ENCODE data around the gene PCDH1.

The PCDH1 gene

DNA sequence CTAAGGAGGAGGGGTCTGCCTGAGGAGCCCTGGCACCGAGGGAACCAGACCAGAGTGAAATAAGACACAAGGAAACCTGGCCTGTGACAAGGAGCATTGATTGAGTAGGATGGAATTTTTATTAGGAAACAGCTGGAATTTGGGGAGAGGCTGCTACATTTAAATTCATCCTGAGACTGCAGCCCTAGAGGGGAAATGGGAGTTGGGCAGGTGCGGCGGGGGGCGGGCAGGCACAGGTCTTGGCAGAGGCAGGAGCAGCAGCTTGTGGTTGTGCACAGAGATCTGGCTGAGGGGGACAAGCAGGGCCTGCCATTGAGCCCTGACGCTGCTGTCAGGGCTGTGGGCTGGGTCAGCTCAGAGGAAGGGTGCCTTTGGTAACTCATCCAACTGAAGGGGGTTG, 71.6 kb downstream of the PCDH1 start:
- no peak for DNase-seq (ENCODE audit: low read depth)
- no peak overlapping the region for H3K4me3 ChIP-seq (ENCODE audit: control insufficient read depth, low read depth, low read length)
- TF ChIP-seq, protein P1, sequence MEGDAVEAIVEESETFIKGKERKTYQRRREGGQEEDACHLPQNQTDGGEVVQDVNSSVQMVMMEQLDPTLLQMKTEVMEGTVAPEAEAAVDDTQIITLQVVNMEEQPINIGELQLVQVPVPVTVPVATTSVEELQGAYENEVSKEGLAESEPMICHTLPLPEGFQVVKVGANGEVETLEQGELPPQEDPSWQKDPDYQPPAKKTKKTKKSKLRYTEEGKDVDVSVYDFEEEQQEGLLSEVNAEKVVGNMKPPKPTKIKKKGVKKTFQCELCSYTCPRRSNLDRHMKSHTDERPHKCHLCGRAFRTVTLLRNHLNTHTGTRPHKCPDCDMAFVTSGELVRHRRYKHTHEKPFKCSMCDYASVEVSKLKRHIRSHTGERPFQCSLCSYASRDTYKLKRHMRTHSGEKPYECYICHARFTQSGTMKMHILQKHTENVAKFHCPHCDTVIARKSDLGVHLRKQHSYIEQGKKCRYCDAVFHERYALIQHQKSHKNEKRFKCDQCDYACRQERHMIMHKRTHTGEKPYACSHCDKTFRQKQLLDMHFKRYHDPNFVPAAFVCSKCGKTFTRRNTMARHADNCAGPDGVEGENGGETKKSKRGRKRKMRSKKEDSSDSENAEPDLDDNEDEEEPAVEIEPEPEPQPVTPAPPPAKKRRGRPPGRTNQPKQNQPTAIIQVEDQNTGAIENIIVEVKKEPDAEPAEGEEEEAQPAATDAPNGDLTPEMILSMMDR (conservative IDR thresholded peaks at IDR 0.05; ENCODE audit: control insufficient read depth, insufficient read depth, low read depth, low read length) = no peak

DNA sequence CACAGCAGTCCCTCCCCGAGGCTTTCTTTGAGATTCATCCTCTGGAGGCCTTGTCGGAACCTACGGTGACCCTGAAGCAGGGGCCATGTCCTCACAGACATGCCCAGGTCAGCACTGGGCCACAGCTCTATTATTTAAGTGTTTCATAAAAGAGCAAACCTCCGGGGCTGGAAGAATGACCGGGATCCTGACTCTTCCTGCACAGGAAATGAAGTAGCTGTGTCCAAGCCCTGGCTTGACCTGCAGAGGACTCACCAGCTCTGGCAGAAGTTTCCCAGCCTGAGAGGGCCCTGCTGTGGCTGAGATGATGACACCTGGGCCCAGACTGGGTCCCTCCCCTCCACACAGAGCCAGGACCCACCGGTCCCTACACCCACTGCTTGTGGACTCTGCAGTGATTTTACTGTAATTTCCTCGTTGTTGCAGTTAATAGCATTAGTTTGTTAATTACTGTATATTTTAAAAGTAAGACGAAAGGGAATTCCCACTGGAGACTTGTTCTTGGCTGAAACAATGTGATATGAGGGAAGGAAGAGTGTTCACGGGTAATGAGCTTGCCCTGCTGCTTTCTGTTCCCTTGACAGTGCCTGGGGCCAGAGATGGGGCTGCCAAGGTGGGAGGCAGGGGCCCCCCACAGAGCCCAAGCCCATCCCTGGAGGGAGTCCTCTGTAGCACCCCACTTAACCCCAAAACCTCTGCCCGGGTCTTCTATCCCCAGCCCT, 72.2 kb downstream of the PCDH1 start:
- TF ChIP-seq, protein P1 (conservative IDR thresholded peaks at IDR 0.05; ENCODE audit: control insufficient read depth, insufficient read depth, low read depth, low read length) = no peak
- no peak overlapping the region for H3K4me3 ChIP-seq (ENCODE audit: control insufficient read depth, low read depth, low read length)

DNA sequence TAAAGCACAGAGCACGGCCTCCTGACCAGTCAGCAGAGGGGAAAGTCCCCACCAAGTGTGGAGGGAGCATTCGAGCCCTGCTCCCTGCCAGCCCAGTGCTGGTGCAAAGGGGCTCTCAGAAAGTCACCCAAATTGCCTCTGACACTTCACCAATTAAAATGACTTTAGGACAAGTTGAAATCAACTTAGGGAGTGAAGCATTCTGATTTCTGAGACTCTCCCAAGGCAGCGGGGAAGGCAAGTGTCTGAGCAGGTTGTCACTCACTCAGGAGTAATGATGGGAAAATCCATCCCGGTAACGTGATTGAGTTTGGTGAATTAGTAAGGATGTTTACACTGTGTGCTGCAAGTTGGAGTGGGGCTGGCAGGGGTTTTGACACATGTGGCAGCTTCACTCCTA, 73.7 kb downstream of the PCDH1 start:
- TF ChIP-seq, protein P1 (conservative IDR thresholded peaks at IDR 0.05; ENCODE audit: control insufficient read depth, insufficient read depth, low read depth, low read length) = no peak
- no peak for DNase-seq (ENCODE audit: low read depth)
- no peak overlapping the region for H3K4me3 ChIP-seq (ENCODE audit: control insufficient read depth, low read depth, low read length)

More for the DNA sequence above, 72.2 kb downstream of the PCDH1 start:
- no peak for DNase-seq (ENCODE audit: low read depth)

All from fibroblast of mammary gland (primary cell).